Upper lobe of left lung (tissue), 6 donors: Measurements from ENCODE around the gene ASPHD1. TPM values are rescaled to one million over a fixed set of nuclear protein-coding genes. Genes with fewer than 3 reads are reported as not detected.
A peak's percentile ranks its signal among the peaks of the same experiment; 100 is the strongest.
"Not testable (repeated sequence)": the region's sequence is repeated elsewhere in the genome, so short reads cannot be mapped to it uniquely, and the experiment has no call there.

Experiments
- ATAC-seq, 2 donors: fragments of 200-7000 bp; cut with Tn5 transposase; one replicate each; pipeline ENCODE4 v1.9.1; 2022; ENCODE audit warnings: mild to moderate bottlenecking in 2 of 2, moderate library complexity in 2 of 2; ENCODE audit not compliant: low FRiP score in 2 of 2
- DNase-seq, 2 donors: peaks; one replicate each; pipeline ENCODE4 v3.0.0-alpha.2; 2019 to 2020
- H3K27ac ChIP-seq, 4 donors: fragments of 200-600 bp; sonication (generic); one replicate each; pipeline ENCODE4 v1.5.1; 2016 to 2019
- H3K27me3 ChIP-seq, 4 donors: fragments of 200-600 bp; sonication (generic); one replicate each; pipeline ENCODE4 v1.5.1; 2017 to 2019
- H3K36me3 ChIP-seq, 4 donors: fragments of 200-600 bp; sonication (generic); one replicate each; pipeline ENCODE4 v1.5.1; 2016 to 2019
- H3K4me1 ChIP-seq, 4 donors: fragments of 200-600 bp; sonication (generic); one replicate each; pipeline ENCODE4 v1.5.1; 2018 to 2019
- H3K4me3 ChIP-seq, 4 donors: fragments of 200-600 bp; sonication (generic); one replicate each; pipeline ENCODE4 v1.5.1; 2017 to 2019; ENCODE audit warnings: mild to moderate bottlenecking in 2 of 4, moderate library complexity in 1 of 4
- H3K9me3 ChIP-seq, 4 donors: fragments of 200-600 bp; sonication (generic); one replicate each; pipeline ENCODE4 v1.5.1; 2018 to 2019
- EP300 ChIP-seq, 4 donors: sonication (generic); formaldehyde crosslinking; IDR thresholded peaks; one replicate each; pipeline ENCODE4 v1.5.1; 2017; ENCODE audit warnings: antibody characterized with exemption in 4 of 4, control low read depth in 2 of 4
- POLR2A ChIP-seq, 4 donors: fragments of 450-650 bp; IDR thresholded peaks; one replicate each; pipeline ENCODE4 v1.5.1; 2016 to 2017; ENCODE audit warnings: antibody characterized with exemption in 4 of 4, mild to moderate bottlenecking in 2 of 4
- POLR2AphosphoS5 ChIP-seq, 2 donors: sonication (generic); formaldehyde crosslinking; IDR thresholded peaks; one replicate each; pipeline ENCODE4 v1.5.1; 2017; ENCODE audit warnings: antibody characterized with exemption in 2 of 2
- WGBS, 2 donors: methylation state at CpG; one replicate each; pipeline ENCODE4 v1.1.5; 2017 to 2018; 5-methylcytosine and 5-hydroxymethylcytosine counted together
- total RNA-seq, 6 donors: library from RNA; depleted of rRNA in 4 of 6; stranded (reverse); fragments of >200 nt in 4 of 6; gene quantifications; one replicate each; pipeline versions ENCODE4 v1.1.0 to v1.2.1, GENCODE V29; 2016 to 2021
- TF ChIP-seq, protein P1 (sequence below), 6 experiments: fragments of 450-650 bp in 4 of 6; fragments of 200-600 bp in 2 of 6; sonication (generic) in 2 of 6; IDR thresholded peaks; one replicate each; pipeline ENCODE4 v1.5.1; 2016 to 2019; ENCODE audit warnings: antibody characterized with exemption in 6 of 6
- donor health status: DM: no; HTN: no; CAD: no; lungs with moderate emphysema.
- donor health status: DM: no; HTN: yes; CAD: no; lungs with severe emphysema.

The ASPHD1 gene
- total RNA-seq, 6 donors from 2014 or later, result 0.78 to 4.2 (median 2.4) TPM; not detected in 1

GRCh38 chr16:29881050-29881449 is 19.2 kb upstream of the ASPHD1 start:
- no peak for TF ChIP-seq POLR2AphosphoS5 (IDR thresholded peaks at IDR 0.05)
- no peak overlapping the region for H3K4me3 ChIP-seq
- 83 to 94% methylated on average over 3 of the region's 3 CpGs for WGBS, 2 donors
- no peaks in the 10 kb centered on the region for H3K9me3 ChIP-seq
- H3K27ac ChIP-seq, result no peak overlapping the region
- DNase-seq (no peak), ATAC-seq (no peak)
- no peaks in the 10 kb centered on the region for H3K36me3 ChIP-seq
- peaks cover 12 to 18% (median 14%) of the 10 kb centered on the region in 4 donors for H3K4me1 ChIP-seq
- H3K27me3 ChIP-seq, result peaks cover 0 to 18% (median 4%) of the 10 kb centered on the region in 4 donors

- TF ChIP-seq EP300 (IDR thresholded peaks at IDR 0.05) (no peak), POLR2A (IDR thresholded peaks at IDR 0.05) (no peak), POLR2AphosphoS5 (IDR thresholded peaks at IDR 0.05) (no peak)
- TF ChIP-seq, protein P1, sequence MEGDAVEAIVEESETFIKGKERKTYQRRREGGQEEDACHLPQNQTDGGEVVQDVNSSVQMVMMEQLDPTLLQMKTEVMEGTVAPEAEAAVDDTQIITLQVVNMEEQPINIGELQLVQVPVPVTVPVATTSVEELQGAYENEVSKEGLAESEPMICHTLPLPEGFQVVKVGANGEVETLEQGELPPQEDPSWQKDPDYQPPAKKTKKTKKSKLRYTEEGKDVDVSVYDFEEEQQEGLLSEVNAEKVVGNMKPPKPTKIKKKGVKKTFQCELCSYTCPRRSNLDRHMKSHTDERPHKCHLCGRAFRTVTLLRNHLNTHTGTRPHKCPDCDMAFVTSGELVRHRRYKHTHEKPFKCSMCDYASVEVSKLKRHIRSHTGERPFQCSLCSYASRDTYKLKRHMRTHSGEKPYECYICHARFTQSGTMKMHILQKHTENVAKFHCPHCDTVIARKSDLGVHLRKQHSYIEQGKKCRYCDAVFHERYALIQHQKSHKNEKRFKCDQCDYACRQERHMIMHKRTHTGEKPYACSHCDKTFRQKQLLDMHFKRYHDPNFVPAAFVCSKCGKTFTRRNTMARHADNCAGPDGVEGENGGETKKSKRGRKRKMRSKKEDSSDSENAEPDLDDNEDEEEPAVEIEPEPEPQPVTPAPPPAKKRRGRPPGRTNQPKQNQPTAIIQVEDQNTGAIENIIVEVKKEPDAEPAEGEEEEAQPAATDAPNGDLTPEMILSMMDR (IDR thresholded peaks at IDR 0.05), result no peak
- WGBS, 2 donors, result 57 to 93% methylated on average over 4 to 6 of the region's 6 CpGs
- DNase-seq, result no peak
Observed at GRCh38 chr16:29883987-29884386, 16.3 kb upstream of the ASPHD1 start.

GRCh38 chr16:29889372-29889771 is 10.9 kb upstream of the ASPHD1 start:
- H3K9me3 ChIP-seq, H3K4me1 ChIP-seq, H3K27me3 ChIP-seq, ATAC-seq, H3K4me3 ChIP-seq, H3K36me3 ChIP-seq, H3K27ac ChIP-seq, DNase-seq: not testable (repeated sequence)
- WGBS, 2 donors, result 93 to 98% methylated on average over 3 of the region's 3 CpGs

More at GRCh38 chr16:29883987-29884386, 16.3 kb upstream of the ASPHD1 start:
- no peak overlapping the region for H3K4me3 ChIP-seq
- no peaks in the 10 kb centered on the region for H3K36me3 ChIP-seq
- H3K27me3 ChIP-seq, result no peaks in the 10 kb centered on the region
- no peak overlapping the region for H3K27ac ChIP-seq
- H3K9me3 ChIP-seq, result no peaks in the 10 kb centered on the region
- no peaks in the 10 kb centered on the region for H3K4me1 ChIP-seq
- ATAC-seq, result no peak

GRCh38 chr16:29891525-29892457 is 8.5 kb upstream of the ASPHD1 start:
- Histone ChIP-seq H3K27me3 (no peaks in the 10 kb centered on the region), H3K4me3 (no peak overlapping the region), H3K4me1 (peaks cover 0 to 6% (median 0%) of the 10 kb centered on the region in 4 donors), H3K36me3 (no peaks in the 10 kb centered on the region), H3K9me3 (no peaks in the 10 kb centered on the region), H3K27ac (no peak overlapping the region)
- ATAC-seq, result peak in 1 of 2 donors; percentile 44
- 60 to 75% methylated on average over 10 of the region's 10 CpGs for WGBS, 2 donors
- peak in 1 of 2 donors; percentile 44 for DNase-seq
- TF ChIP-seq POLR2A (IDR thresholded peaks at IDR 0.05) (no peak), EP300 (IDR thresholded peaks at IDR 0.05) (no peak), POLR2AphosphoS5 (IDR thresholded peaks at IDR 0.05) (no peak)
- TF ChIP-seq, protein P1 (IDR thresholded peaks at IDR 0.05), result no peak

DNA sequence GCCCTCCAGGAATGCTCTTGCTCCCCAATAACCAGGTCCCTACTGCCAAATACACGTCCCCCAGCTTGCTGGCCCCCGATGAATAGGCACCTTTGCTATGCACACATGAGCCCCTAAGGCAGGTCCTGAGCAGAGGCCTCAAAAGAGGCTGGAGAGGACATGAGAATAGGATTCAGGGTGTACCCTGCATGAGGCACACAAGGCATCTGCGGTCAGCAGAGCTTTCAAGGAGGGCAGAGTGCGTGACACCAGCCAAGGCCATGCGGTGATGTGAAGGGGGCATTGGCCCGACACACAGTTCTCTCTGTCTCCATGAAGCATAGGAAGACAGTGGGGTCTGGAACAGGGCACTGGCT is 7.9 kb upstream of the ASPHD1 start:
- peak in 1 of 2 donors; percentile 19 for ATAC-seq
- Histone ChIP-seq H3K36me3 (no peaks in the 10 kb centered on the region), H3K27me3 (no peaks in the 10 kb centered on the region), H3K4me3 (no peak overlapping the region), H3K4me1 (peaks cover 0 to 6% (median 0%) of the 10 kb centered on the region in 4 donors), H3K27ac (no peak overlapping the region), H3K9me3 (no peaks in the 10 kb centered on the region)
- no peak for TF ChIP-seq POLR2AphosphoS5 (IDR thresholded peaks at IDR 0.05)
- TF ChIP-seq, protein P1 (IDR thresholded peaks at IDR 0.05), result no peak
- no peak for TF ChIP-seq EP300 (IDR thresholded peaks at IDR 0.05)
- TF ChIP-seq POLR2A (IDR thresholded peaks at IDR 0.05), result no peak
- DNase-seq, result no peak
- 40 to 78% methylated on average over 2 to 6 of the region's 6 CpGs for WGBS, 2 donors
